ENCODE results near the gene SEL1L3. TPM values are rescaled to one million over a fixed set of nuclear protein-coding genes. Genes with fewer than 3 reads are reported as not detected.

SEL1L3 gene
- polyA plus RNA-seq, 1 donor, result 26.1 TPM

DNA sequence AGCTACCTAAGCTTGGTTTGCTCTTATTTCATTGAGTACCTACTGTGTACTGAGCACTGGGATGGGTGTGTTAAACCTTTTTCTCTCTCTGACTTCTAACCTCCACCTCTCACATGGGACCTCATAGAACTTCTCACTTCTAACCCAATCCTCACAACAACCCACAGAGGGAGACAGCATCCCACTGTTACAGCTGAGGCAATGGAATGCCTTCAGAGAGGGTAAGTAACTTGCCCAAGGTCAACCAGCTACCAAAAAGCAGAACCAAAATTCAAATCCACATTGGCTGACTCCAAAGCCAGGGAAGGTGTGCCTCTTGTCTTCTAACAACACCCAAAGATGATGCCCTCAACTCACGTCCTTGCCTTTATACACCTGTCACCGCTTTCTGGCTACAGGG lies 5.4 kb downstream of the SEL1L3 start:
- no peak for DNase-seq

DNA sequence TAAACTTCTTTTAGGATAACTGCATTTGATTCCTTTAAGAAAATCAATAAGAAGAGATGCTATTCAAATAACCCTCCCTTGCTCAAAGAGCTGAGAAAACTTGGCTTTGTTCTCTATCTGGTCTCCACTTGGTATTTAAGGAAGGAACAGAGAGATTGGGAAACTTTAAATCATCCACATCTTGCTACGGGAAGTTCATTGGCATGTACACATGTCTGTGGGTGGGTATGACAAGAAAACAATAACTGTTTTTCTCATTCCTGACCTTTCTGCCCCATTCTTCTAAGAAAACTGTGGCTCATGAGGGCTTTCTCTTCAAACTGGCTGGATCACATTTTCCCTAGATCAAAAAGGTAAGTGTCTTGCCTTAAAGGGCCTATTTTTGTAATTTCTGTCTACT lies 6.0 kb downstream of the SEL1L3 start:
- DNase-seq, result no peak

GRCh38 chr4:25852103-25852502 lies 10.7 kb downstream of the SEL1L3 start:
- DNase-seq, result no peak

GRCh38 chr4:25847329-25847728 lies 15.5 kb downstream of the SEL1L3 start:
- no peak for DNase-seq

DNA sequence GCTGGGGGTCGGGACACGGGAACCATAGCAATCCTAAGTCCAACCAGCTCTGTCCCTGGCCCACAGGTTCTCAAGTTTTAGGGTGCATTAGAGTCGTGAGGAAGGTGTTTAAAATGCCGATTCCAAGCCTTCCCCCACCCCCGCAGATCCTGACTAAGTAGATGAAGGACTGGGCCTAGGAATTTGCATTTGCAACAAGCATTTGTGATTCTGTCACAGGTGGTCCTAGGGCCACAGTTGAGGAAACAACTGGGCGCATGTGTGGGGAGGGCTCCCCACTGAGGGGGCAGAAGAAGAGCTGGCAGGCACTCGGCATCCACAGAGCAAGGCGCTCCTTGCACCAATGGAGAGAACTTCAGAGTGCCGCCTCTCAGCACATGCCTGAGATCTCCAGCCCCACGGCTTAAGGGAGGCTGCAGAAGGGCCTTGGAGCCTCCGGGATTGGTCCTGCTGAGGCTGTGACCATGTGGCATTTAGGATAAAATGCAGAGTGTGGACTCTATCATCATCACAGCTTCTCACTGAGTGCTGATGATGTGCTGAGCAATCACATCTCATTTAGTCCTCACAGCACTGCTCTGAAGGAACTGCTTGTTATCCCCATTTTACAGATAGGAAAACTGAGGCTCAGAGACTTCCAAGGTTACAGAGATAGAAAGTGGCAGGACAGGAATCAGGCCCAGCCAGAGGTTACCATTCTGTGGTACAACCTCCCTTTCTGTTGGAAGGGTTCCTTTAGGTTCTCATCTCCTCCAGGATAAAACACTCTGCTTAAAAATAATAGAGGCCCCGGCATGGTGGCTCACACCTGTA lies 16.7 kb downstream of the SEL1L3 start:
- DNase-seq, result no peak

DNA sequence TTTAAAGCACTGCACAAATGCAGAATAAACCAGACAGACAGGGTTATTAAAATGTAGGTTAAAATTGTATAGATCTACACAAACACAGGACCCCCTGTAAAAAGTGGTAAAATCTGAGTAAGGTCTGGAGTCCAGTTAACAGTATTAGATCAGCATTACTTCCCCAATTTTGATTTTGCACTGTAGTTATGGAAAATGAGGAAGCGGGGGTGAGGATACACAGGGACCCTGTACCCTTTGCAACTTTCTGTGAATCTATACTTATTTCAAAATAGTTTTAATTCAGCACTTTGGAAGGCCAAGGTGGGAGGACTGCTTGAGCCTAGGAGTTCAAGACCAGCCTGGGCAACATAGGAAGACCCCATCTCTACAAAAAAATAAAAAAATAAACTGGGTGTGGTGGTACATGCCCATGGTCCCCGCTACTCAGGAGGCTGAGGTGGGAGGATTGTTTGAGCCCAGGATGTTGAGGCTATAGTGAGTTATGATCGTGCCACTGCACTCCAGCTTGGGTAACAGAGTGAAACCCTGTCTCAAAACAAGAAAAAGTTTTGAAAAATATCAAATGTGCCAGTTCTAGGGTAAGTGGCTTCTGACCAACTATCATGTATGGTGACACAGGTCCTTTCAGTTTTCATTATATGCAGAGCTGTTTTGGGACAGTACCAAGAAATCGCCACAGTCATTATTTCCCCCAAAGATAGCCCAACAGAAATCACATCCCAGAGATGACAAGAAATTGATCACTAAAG lies 17.7 kb downstream of the SEL1L3 start:
- DNase-seq, result no peak

DNA sequence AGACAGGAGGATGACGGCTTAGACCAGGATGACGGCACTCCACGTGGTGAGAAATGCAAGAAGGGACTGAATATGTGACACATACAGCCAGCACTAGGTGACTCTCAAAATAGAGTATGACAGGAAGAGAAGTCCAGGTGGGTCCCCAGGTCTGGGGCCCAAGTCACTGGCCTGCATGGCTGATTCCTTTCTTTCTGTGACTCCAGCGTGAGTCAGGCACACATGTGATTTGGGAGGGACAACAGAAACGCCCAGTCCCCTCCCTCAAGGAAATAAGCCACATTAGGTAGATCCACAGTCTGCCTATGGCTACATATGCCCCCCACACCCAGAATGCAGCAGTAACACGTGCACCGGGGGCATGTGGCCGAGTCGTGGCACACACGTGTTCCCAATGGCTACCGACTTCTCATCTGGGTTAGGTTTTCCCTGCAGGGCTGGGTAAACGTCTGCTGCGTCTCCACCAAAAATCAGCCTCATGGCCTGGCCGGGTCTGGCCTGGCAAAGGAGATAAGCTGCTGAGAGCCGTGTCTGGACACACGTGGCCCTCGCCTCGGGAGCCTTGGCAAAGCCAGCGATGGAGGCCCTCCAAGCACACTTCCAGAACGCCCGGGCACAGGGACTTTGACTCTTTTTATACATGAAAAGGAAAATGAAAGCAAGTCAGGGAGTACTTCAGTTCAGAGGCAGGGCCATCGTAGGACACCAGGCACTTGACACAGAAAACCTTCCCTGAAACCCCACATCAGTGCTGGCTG lies 19.3 kb downstream of the SEL1L3 start:
- DNase-seq, result no peak

DNA sequence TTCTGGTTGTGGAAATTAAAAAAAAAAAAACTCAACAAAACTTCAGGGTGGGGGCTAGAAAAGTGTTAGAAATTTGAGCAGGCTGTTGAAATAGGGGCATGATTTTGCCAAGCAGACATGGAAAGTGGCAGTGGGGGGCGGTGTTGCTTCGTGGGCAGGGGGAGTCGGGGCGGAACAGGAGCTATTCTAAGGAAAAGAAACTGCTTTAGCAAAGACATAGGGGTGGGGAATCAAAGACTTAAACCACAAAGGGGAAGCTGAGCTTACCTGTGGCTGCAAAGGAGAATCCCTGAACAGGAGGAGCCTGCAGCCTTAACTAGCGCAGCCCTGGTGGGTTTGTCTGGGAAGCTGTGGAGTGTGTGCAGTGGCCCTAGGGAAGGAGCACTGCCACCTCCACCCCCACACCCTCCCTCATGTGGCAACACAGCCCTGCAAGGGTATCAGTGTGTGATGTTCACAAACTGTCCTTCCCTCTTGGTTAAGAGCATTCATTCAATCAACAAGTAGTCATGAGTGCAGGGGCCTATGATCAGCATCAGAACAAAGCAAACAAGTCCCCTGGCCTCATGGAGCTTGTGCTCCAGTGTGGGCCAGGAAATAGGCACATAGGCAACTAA lies 20.5 kb downstream of the SEL1L3 start:
- peak; percentile 8 for DNase-seq

DNA sequence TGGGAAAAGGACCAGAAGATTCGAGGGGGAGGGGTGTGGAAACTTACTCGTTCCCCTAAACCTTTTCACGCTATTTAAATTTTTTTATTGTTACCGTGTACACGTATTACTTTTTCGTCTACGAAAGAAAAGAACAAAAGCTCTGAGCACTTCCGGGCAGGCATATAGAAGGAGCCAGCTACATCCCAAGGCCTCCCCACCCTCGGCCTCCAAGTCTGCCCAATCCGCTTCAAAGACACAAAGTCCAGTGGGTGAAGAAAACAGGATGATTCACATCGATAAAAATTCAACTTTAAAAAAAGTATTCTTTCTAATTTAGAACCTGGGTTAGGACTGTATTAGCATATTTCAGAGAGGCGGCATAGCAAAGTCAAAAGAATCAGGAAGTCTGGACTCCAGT lies 23.1 kb downstream of the SEL1L3 start:
- no peak for DNase-seq

GRCh38 chr4:25839233-25839632 lies 23.6 kb downstream of the SEL1L3 start:
- no peak for DNase-seq

DNA sequence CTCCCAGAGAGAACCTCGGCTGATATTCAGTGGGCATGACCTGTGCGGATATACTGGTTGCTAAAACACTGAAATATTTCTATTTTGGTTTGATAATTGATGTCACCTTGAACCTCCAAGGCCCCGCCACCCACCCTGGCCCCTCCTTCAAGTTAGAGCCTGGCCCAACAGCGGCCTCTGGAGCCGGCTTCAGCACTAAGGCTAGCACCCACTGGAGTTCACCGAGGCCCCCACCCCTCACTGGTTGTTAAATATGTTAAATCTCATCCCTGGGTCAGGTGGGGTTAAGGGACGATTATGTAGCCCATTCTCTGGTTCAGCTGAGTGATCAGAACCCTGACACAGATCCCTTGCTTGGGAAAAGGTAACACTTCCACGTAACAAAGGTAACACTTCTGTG lies 24.3 kb downstream of the SEL1L3 start:
- no peak for DNase-seq

- DNase-seq, result no peak
Observed at GRCh38 chr4:25837107-25837506, 25.7 kb downstream of the SEL1L3 start.

GRCh38 chr4:25835384-25835783 lies 27.4 kb downstream of the SEL1L3 start:
- DNase-seq, result no peak

DNA sequence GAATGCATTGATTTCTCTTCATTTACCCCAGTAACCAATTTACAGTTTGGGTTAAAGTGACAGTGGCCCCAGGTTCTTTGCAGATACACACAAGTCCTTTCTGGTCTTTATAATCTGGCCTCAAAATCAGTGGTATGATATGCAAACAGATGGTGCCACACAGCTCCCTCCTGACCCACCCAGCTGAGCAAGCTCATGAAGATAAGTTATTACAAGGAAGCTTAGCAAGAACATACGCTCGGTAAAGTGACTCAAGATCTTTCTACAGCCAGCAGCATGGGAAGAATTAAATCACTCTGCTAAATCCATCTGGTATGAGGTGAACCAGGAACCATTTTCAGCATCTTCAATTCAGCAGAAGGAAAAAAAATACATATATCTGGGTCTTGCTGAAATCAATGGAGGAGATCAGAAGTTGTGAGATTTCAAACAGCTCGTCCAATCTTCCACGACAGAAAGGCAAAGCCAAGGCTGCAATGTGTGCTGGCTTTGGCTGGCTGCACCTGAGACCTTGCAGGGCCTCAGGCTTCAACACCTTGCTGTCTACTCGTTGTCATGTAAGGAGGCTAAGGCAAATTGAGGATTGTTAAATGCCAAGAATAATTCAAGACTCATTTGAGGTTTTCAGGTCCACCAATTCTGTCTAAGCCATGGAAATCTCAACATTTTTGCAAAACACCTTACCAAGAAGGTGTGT lies 28.2 kb downstream of the SEL1L3 start:
- DNase-seq, result no peak

GRCh38 chr4:25830548-25830947 lies 32.2 kb downstream of the SEL1L3 start:
- no peak for DNase-seq

GRCh38 chr4:25827897-25828296 lies 34.9 kb downstream of the SEL1L3 start:
- no peak for DNase-seq

GRCh38 chr4:25827373-25827772 lies 35.4 kb downstream of the SEL1L3 start:
- no peak for DNase-seq

- no peak for DNase-seq
Observed at GRCh38 chr4:25826074-25826752, 36.6 kb downstream of the SEL1L3 start.

- DNase-seq, result no peak
Observed at GRCh38 chr4:25823632-25824031, 39.2 kb downstream of the SEL1L3 start.

GRCh38 chr4:25821899-25822298 lies 40.9 kb downstream of the SEL1L3 start:
- DNase-seq, result no peak

- DNase-seq, result no peak
Observed at GRCh38 chr4:25821267-25821666, 41.5 kb downstream of the SEL1L3 start.

All from left kidney (tissue), 2 donors.